GM12801 (cell line): ENCODE data around the gene NAA30.

Source experiments
- CTCF ChIP-seq: IDR thresholded peaks from one replicate; pipeline ENCODE4 v1.5.1; 2011; ENCODE audit warnings: control low read depth; ENCODE audit not compliant: insufficient read length; ENCODE audit errors: extremely low read depth

NAA30 gene

GRCh38 chr14:57390037-57390805, at the start of gene NAA30:
TSS of gene NAA30 (plus strand) at chr14:57390586. CDS start at chr14:57390958, 372 bp downstream.
- TF ChIP-seq CTCF = no peak

- no peak for TF ChIP-seq CTCF
These were observed 45.3 kb upstream of the NAA30 start for GRCh38 chr14:57345106-57345505.

GRCh38 chr14:57346741-57347140, 43.6 kb upstream of the NAA30 start:
- TF ChIP-seq CTCF = no peak

- TF ChIP-seq CTCF = no peak
These were observed 37.8 kb upstream of the NAA30 start for GRCh38 chr14:57352396-57353170.

GRCh38 chr14:57355081-57355800, 35.1 kb upstream of the NAA30 start:
- no peak for TF ChIP-seq CTCF

- TF ChIP-seq CTCF = no peak
These were observed 28.0 kb upstream of the NAA30 start for GRCh38 chr14:57362361-57362760.
